GM23338 (cell line): ENCODE results near the gene CACNB4. TPM values are rescaled to one million over a fixed set of nuclear protein-coding genes. Genes with fewer than 3 reads are reported as not detected.

ENCODE experiments used
- ATAC-seq: fragments of 200-7000 bp; cut with Tn5 transposase; 3 replicates; pipeline ENCODE4 v1.9.1; 2020
- DNase-seq: peaks from one replicate; pipeline ENCODE4 v3.0.0-alpha.2; 2015; ENCODE audit warnings: low spot score
- H2AFZ ChIP-seq: fragments of 200-600 bp; sonication (generic); 2 replicates; pipeline ENCODE4 v1.8.0; 2016; ENCODE audit warnings: antibody characterized with exemption, mild to moderate bottlenecking, moderate library complexity
- H3F3A ChIP-seq: fragments of 200-600 bp; sonication (generic); replicated peaks from 2 replicates; pipeline ENCODE4 v1.8.0; 2017; ENCODE audit warnings: antibody characterized with exemption, mixed run types, low read depth
- H3K27ac ChIP-seq: fragments of 200-600 bp; sonication (generic); 2 replicates; pipeline ENCODE4 v1.6.1; 2016; ENCODE audit warnings: low read depth
- H3K27me3 ChIP-seq: fragments of 200-600 bp; sonication (generic); 2 replicates; pipeline ENCODE4 v1.8.0; 2016; ENCODE audit warnings: mild to moderate bottlenecking, mixed run types, moderate library complexity; ENCODE audit not compliant: insufficient read depth
- H3K36me3 ChIP-seq: fragments of 200-600 bp; sonication (generic); 2 replicates; pipeline ENCODE4 v1.8.0; 2016; ENCODE audit warnings: mild to moderate bottlenecking; ENCODE audit not compliant: insufficient read depth
- H3K4me1 ChIP-seq: fragments of 200-600 bp; sonication (generic); 2 replicates; pipeline ENCODE4 v1.8.0; 2016; ENCODE audit warnings: mild to moderate bottlenecking, moderate library complexity; ENCODE audit not compliant: insufficient read depth
- H3K4me2 ChIP-seq: fragments of 200-600 bp; sonication (generic); 2 replicates; pipeline ENCODE4 v1.7.1; 2017; ENCODE audit warnings: mixed run types
- H3K4me3 ChIP-seq: fragments of 200-600 bp; sonication (generic); 2 replicates; pipeline ENCODE4 v1.6.1; 2016; ENCODE audit warnings: mixed run types
- H3K79me2 ChIP-seq: fragments of 200-600 bp; sonication (generic); replicated peaks from 2 replicates; pipeline ENCODE4 v1.8.0; 2017; ENCODE audit warnings: mild to moderate bottlenecking; ENCODE audit not compliant: insufficient read depth
- H3K9me2 ChIP-seq: fragments of 200-600 bp; sonication (generic); 2 replicates; pipeline ENCODE4 v1.8.0; 2017; ENCODE audit not compliant: insufficient read depth
- H4K20me1 ChIP-seq: fragments of 200-600 bp; sonication (generic); replicated peaks from 2 replicates; pipeline ENCODE4 v1.8.0; 2017; ENCODE audit warnings: mild to moderate bottlenecking; ENCODE audit not compliant: insufficient read depth
- H3K27ac Mint-ChIP-seq: 2 replicates; pipeline ENCODE4 v1.8.0; 2020; ENCODE audit warnings: inconsistent platforms, mild to moderate bottlenecking, moderate library complexity, mixed read lengths
- H3K27me3 Mint-ChIP-seq: 3 replicates; pipeline ENCODE4 v1.8.0; 2022; ENCODE audit warnings: low read depth, mild to moderate bottlenecking, moderate library complexity, mixed read lengths, inconsistent platforms; ENCODE audit not compliant: insufficient read depth, poor library complexity
- H3K36me3 Mint-ChIP-seq: 3 replicates; pipeline ENCODE4 v1.8.0; 2021; ENCODE audit warnings: low read depth, mild to moderate bottlenecking, inconsistent platforms, moderate library complexity, mixed read lengths
- H3K4me1 Mint-ChIP-seq: 3 replicates; pipeline ENCODE4 v1.8.0; 2020; ENCODE audit warnings: mild to moderate bottlenecking, inconsistent platforms, mixed read lengths
- H3K4me3 Mint-ChIP-seq: 3 replicates; pipeline ENCODE4 v1.8.0; 2021; ENCODE audit warnings: moderate library complexity, mild to moderate bottlenecking, inconsistent platforms, mixed read lengths
- H3K9me3 Mint-ChIP-seq: 3 replicates; pipeline ENCODE4 v1.8.0; 2020; ENCODE audit warnings: moderate library complexity, mild to moderate bottlenecking, inconsistent platforms, mixed read lengths
- CREB1 ChIP-seq: fragments of 250-450 bp; sonication (Bioruptor Pico); IDR thresholded peaks from 2 replicates; pipeline ENCODE4 v1.5.0; 2020; ENCODE audit warnings: low read depth, mild to moderate bottlenecking, moderate library complexity
- CTCF ChIP-seq, 2 experiments: fragments of 200-600 bp in 1 of 2; sonication (generic) in 1 of 2; conservative IDR thresholded peaks; 2 replicates each; pipeline versions ENCODE4 v1.5.1 to v1.6.1; 2016 to 2017; ENCODE audit warnings: antibody characterized with exemption in 2 of 2, low read depth in 2 of 2, mild to moderate bottlenecking in 2 of 2, moderate library complexity in 1 of 2
- EZH2 ChIP-seq: fragments of 200-600 bp; sonication (generic); IDR thresholded peaks from one replicate; pipeline ENCODE4 v1.8.0; 2017; ENCODE audit warnings: antibody characterized with exemption, mild to moderate bottlenecking, low read depth; ENCODE audit not compliant: unreplicated experiment
- EZH2phosphoT487 ChIP-seq: fragments of 200-600 bp; sonication (generic); IDR thresholded peaks from one replicate; pipeline ENCODE4 v1.8.1; 2018; ENCODE audit warnings: antibody characterized with exemption; ENCODE audit not compliant: unreplicated experiment
- JUNB ChIP-seq: IDR thresholded peaks from one replicate; pipeline ENCODE4 v1.6.1; 2016; ENCODE audit warnings: antibody characterized with exemption; ENCODE audit not compliant: unreplicated experiment
- NANOG ChIP-seq: IDR thresholded peaks from 2 replicates; pipeline ENCODE4 v1.6.1; 2016; ENCODE audit warnings: antibody characterized with exemption, borderline replicate concordance
- POLR2AphosphoS5 ChIP-seq: IDR thresholded peaks from 2 replicates; pipeline ENCODE4 v1.6.1; 2016; ENCODE audit warnings: antibody characterized with exemption, low read depth
- ZNF114 ChIP-seq: fragments of 250-450 bp; sonication (Bioruptor Pico); IDR thresholded peaks from 2 replicates; pipeline ENCODE4 v1.5.0; 2020; ENCODE audit warnings: mild to moderate bottlenecking, moderate library complexity
- ZNF331 ChIP-seq: fragments of 250-450 bp; sonication (Bioruptor Pico); IDR thresholded peaks from 2 replicates; pipeline ENCODE4 v1.5.0; 2020; ENCODE audit warnings: low read depth, mild to moderate bottlenecking, moderate library complexity
- ZNF462 ChIP-seq: fragments of 250-450 bp; sonication (Bioruptor Pico); IDR thresholded peaks from 2 replicates; pipeline ENCODE4 v1.5.0; 2020; ENCODE audit warnings: mild to moderate bottlenecking, moderate library complexity
- polyA plus RNA-seq: library from polyadenylated mRNA; unstranded; fragments of >200 nt; fragmentation: Nextera tagmentation; extraction: Ambion mirVana; gene quantifications from 2 replicates; pipeline ENCODE4 v1.2.1, GENCODE V29; 2016
- total RNA-seq: library from RNA; depleted of rRNA; stranded (reverse); fragments of >200 nt; shearing (Covaris generic); gene quantifications from 2 replicates; pipeline ENCODE4 v1.2.3, GENCODE V29; 2014
- TF ChIP-seq, protein P1 (sequence below): IDR thresholded peaks from 2 replicates; pipeline ENCODE4 v1.6.1; 2016; ENCODE audit warnings: antibody characterized with exemption

Gene CACNB4
- total and polyA plus RNA-seq, 2 experiments from 2014 or later, result 4.0 to 9.8 TPM

DNA sequence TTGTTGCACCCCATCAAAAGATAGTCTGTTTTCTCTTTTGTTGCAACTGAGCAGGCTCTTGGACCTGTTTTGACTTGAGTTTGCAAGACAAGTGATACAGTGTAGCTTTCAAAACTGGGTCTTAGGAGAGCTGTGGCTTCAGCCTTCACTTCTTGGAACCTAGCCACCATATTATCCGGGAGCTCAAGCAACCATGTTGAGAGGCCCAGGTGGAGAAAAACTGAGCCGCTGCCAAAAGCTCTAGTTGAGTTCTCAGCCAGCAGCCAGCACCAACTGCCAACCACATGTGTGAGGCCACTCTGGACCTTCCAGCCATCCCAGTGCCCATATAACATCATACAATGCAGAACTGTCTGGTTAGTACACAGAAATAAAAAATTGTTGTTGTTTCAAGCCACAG lies 5.4 kb downstream of the CACNB4 start:
- H2AFZ ChIP-seq, result no peak overlapping the region
- DNase-seq, result no peak
- H3K9me2 ChIP-seq, result no peaks in the 10 kb centered on the region
- no peak for ATAC-seq
- peaks cover 27% of the 10 kb centered on the region for H3K27me3 Mint-ChIP-seq
- peaks cover 8% of the 10 kb centered on the region; the same call in 1 of the 3 replicates for H3K4me1 Mint-ChIP-seq
- H3K4me3 Mint-ChIP-seq, result no peak overlapping the region
- no peak for TF ChIP-seq POLR2AphosphoS5
- TF ChIP-seq CREB1 (CRISPR knock-in tag), result no peak
- TF ChIP-seq ZNF331 (CRISPR knock-in tag), result no peak
- no peak for TF ChIP-seq EZH2phosphoT487
- TF ChIP-seq NANOG, result no peak
- TF ChIP-seq, protein P1, sequence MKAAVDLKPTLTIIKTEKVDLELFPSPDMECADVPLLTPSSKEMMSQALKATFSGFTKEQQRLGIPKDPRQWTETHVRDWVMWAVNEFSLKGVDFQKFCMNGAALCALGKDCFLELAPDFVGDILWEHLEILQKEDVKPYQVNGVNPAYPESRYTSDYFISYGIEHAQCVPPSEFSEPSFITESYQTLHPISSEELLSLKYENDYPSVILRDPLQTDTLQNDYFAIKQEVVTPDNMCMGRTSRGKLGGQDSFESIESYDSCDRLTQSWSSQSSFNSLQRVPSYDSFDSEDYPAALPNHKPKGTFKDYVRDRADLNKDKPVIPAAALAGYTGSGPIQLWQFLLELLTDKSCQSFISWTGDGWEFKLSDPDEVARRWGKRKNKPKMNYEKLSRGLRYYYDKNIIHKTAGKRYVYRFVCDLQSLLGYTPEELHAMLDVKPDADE, result no peak
- TF ChIP-seq EZH2, result no peak
- TF ChIP-seq ZNF114 (CRISPR knock-in tag), result no peak
- TF ChIP-seq ZNF462 (CRISPR knock-in tag), result no peak
- no peak for TF ChIP-seq JUNB
- no peak for TF ChIP-seq CTCF (conservative IDR thresholded peaks at IDR 0.05; ENCODE audit: low read depth in 2 of 2)
- H3K27me3 ChIP-seq, result peaks cover 37% of the 10 kb centered on the region
- no peak overlapping the region for H3K4me3 ChIP-seq
- H3F3A ChIP-seq, result no peaks in the 10 kb centered on the region
- no peaks in the 10 kb centered on the region for H3K36me3 Mint-ChIP-seq
- no peaks in the 10 kb centered on the region for H3K36me3 ChIP-seq
- no peak overlapping the region for H3K27ac ChIP-seq
- no peaks in the 10 kb centered on the region for H3K4me1 ChIP-seq
- no peak overlapping the region for H3K27ac Mint-ChIP-seq
- H3K4me2 ChIP-seq, result no peak overlapping the region
- H4K20me1 ChIP-seq, result no peaks in the 10 kb centered on the region
- no peaks in the 10 kb centered on the region; the same call in 1 of the 2 replicates for H3K79me2 ChIP-seq
- peaks cover 2% of the 10 kb centered on the region; the same call in 1 of the 3 replicates for H3K9me3 Mint-ChIP-seq
